HFFc6 (cell line): Measurements from ENCODE around the gene CMTM8. TPM values are rescaled to one million over a fixed set of nuclear protein-coding genes. Genes with fewer than 3 reads are reported as not detected.
"Not testable (repeated sequence)": the region's sequence is repeated elsewhere in the genome, so short reads cannot be mapped to it uniquely, and the experiment has no call there.

Experiments
- DNase-seq: peaks from one replicate; pipeline ENCODE4 v3.0.0-alpha.2; 2018
- H3K27ac Mint-ChIP-seq: 2 replicates; pipeline ENCODE4 v1.8.0; 2020; ENCODE audit warnings: mild to moderate bottlenecking, mixed read lengths
- H3K27me3 Mint-ChIP-seq: 2 replicates; pipeline ENCODE4 v1.8.0; 2021; ENCODE audit warnings: mild to moderate bottlenecking, moderate library complexity, mixed read lengths; ENCODE audit not compliant: insufficient read depth
- H3K36me3 Mint-ChIP-seq: 2 replicates; pipeline ENCODE4 v1.8.0; 2021; ENCODE audit warnings: low read depth, mixed read lengths
- H3K4me1 Mint-ChIP-seq: 2 replicates; pipeline ENCODE4 v1.8.0; 2020; ENCODE audit warnings: low read depth, mixed read lengths
- H3K4me3 Mint-ChIP-seq: 2 replicates; pipeline ENCODE4 v1.8.0; 2020; ENCODE audit warnings: mild to moderate bottlenecking, moderate library complexity, mixed read lengths
- H3K9me3 Mint-ChIP-seq: 2 replicates; pipeline ENCODE4 v1.8.0; 2020; ENCODE audit warnings: mild to moderate bottlenecking, mixed read lengths
- total RNA-seq, 6 experiments: library from RNA; stranded (reverse); fragmentation: NEBNext Ultra II Directional; extraction: Animal tissue kit (Norgen Biotek cat#: 25700); gene quantifications; 2 replicates in 1 of 6; 3 replicates in 5 of 6; pipeline ENCODE4 v1.2.3, GENCODE V29; 2021
- TF ChIP-seq, protein P1 (sequence below): fragments of 200-600 bp; sonication (generic); IDR thresholded peaks from 2 replicates; pipeline ENCODE4 v1.5.0; 2021; ENCODE audit warnings: antibody characterized with exemption, mild to moderate bottlenecking

The CMTM8 gene
- total RNA-seq, 6 experiments from 2014 or later, result not detected

GRCh38 chr3:32379831-32380500 lies 141.5 kb downstream of the CMTM8 start:
- no peaks in the 10 kb centered on the region for H3K36me3 Mint-ChIP-seq
- TF ChIP-seq, protein P1, sequence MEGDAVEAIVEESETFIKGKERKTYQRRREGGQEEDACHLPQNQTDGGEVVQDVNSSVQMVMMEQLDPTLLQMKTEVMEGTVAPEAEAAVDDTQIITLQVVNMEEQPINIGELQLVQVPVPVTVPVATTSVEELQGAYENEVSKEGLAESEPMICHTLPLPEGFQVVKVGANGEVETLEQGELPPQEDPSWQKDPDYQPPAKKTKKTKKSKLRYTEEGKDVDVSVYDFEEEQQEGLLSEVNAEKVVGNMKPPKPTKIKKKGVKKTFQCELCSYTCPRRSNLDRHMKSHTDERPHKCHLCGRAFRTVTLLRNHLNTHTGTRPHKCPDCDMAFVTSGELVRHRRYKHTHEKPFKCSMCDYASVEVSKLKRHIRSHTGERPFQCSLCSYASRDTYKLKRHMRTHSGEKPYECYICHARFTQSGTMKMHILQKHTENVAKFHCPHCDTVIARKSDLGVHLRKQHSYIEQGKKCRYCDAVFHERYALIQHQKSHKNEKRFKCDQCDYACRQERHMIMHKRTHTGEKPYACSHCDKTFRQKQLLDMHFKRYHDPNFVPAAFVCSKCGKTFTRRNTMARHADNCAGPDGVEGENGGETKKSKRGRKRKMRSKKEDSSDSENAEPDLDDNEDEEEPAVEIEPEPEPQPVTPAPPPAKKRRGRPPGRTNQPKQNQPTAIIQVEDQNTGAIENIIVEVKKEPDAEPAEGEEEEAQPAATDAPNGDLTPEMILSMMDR, result no peak
- DNase-seq, result no peak
- H3K4me3 Mint-ChIP-seq, result no peak overlapping the region
- H3K27me3 Mint-ChIP-seq, result peaks cover 29% of the 10 kb centered on the region
- H3K27ac Mint-ChIP-seq, result no peak overlapping the region
- no peaks in the 10 kb centered on the region; the same call in 1 of the 2 replicates for H3K9me3 Mint-ChIP-seq
- H3K4me1 Mint-ChIP-seq, result peaks cover under 1% of the 10 kb centered on the region; the same call in 1 of the 2 replicates

GRCh38 chr3:32381922-32382321 lies 143.4 kb downstream of the CMTM8 start:
- Mint-ChIP-seq H3K4me1 (no peaks in the 10 kb centered on the region), H3K27me3 (peaks cover 41% of the 10 kb centered on the region), H3K9me3 (no peaks in the 10 kb centered on the region; the same call in 1 of the 2 replicates), H3K4me3 (no peak overlapping the region), H3K36me3 (no peaks in the 10 kb centered on the region), H3K27ac (no peak overlapping the region)
- DNase-seq, result no peak
- TF ChIP-seq, protein P1, result no peak

- Mint-ChIP-seq H3K4me3 (no peak overlapping the region), H3K9me3 (no peaks in the 10 kb centered on the region; the same call in 1 of the 2 replicates), H3K36me3 (no peaks in the 10 kb centered on the region), H3K27me3 (peaks cover 37% of the 10 kb centered on the region), H3K4me1 (no peaks in the 10 kb centered on the region), H3K27ac (no peak overlapping the region)
- TF ChIP-seq, protein P1, result no peak
- no peak for DNase-seq
These were observed 144.7 kb downstream of the CMTM8 start for GRCh38 chr3:32383136-32383711.

DNA sequence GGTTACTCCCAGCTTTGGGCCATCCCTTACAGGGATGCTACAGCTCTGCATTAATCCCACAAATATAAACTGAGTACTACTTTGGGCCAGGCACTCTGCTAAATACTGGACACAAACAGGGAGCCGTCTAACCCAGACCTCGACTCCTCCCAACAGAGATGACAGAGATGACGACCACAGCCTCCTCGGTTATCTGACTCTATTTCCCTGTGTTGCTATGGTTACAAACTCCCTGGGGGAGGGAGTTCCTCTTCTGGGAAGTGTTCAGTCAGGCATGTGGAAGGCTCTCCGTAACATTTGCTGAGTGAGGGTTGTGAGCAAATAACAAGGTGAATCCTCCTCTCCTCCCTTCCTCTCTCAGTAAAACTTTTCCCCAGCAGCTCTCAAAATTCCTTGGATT lies 146.5 kb downstream of the CMTM8 start:
- no peaks in the 10 kb centered on the region for H3K36me3 Mint-ChIP-seq
- TF ChIP-seq, protein P1, result no peak
- no peak overlapping the region for H3K4me3 Mint-ChIP-seq
- H3K27ac Mint-ChIP-seq, result no peak overlapping the region
- no peaks in the 10 kb centered on the region for H3K4me1 Mint-ChIP-seq
- peaks cover 30% of the 10 kb centered on the region for H3K27me3 Mint-ChIP-seq
- no peaks in the 10 kb centered on the region; the same call in 1 of the 2 replicates for H3K9me3 Mint-ChIP-seq
- no peak for DNase-seq

GRCh38 chr3:32387512-32387911 lies 149.0 kb downstream of the CMTM8 start:
- DNase-seq, result no peak
- H3K27me3 Mint-ChIP-seq, result peaks cover 27% of the 10 kb centered on the region
- TF ChIP-seq, protein P1, result no peak
- no peaks in the 10 kb centered on the region for H3K36me3 Mint-ChIP-seq
- H3K4me3 Mint-ChIP-seq, result no peak overlapping the region
- H3K9me3 Mint-ChIP-seq, result no peaks in the 10 kb centered on the region; the same call in 1 of the 2 replicates
- no peak overlapping the region for H3K27ac Mint-ChIP-seq
- peaks cover 9% of the 10 kb centered on the region for H3K4me1 Mint-ChIP-seq

GRCh38 chr3:32389577-32389976 lies 151.1 kb downstream of the CMTM8 start:
- Mint-ChIP-seq H3K4me1 (peaks cover 23% of the 10 kb centered on the region), H3K27me3 (peaks cover 19% of the 10 kb centered on the region)
- not testable (repeated sequence) for DNase-seq, H3K36me3 Mint-ChIP-seq, H3K4me3 Mint-ChIP-seq, H3K27ac Mint-ChIP-seq, H3K9me3 Mint-ChIP-seq
